CD4-positive, alpha-beta T cell treated with Interleukin-15 for 1 hour (primary cell): Measurements from ENCODE around the gene TRPV4.

ENCODE experiments used
- DNase-seq: peaks from one replicate; pipeline ENCODE4 v3.0.0-alpha.2; 2020

The TRPV4 gene

DNA sequence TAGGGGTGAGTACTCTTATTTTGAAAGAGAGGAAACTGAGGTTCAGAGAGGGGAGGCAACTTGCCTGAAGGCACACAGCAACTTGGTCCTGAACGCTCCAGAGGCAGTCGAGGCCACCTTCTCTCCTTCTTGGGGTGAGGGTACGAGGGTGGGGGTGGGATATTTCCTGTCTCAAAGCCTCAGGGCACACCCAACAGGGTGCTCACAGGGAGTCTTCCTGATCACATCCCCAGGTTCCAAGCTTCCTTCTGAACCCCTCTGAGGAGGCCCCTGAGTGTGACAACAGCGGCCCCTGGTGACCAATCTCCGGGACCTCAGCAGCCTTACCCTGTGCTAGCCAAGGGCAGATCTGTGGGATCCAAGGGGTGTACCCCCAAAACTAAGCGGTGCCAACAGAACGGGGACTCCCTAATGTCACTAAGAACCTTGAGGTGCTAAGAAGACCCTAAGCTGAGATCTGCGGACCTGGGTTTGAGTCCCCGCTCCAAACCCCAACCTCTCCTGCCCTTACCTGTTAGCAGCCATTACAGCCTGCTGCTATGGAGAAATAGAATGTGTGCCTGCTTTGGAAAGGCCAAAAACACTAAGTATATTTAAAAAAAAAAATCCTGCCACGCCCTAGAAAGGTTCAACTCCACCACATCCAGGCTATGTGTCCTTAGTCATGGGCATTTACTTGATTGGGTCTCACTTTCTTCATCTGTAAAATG, 57.9 kb downstream of the TRPV4 start:
- peak; percentile 59 for DNase-seq

DNA sequence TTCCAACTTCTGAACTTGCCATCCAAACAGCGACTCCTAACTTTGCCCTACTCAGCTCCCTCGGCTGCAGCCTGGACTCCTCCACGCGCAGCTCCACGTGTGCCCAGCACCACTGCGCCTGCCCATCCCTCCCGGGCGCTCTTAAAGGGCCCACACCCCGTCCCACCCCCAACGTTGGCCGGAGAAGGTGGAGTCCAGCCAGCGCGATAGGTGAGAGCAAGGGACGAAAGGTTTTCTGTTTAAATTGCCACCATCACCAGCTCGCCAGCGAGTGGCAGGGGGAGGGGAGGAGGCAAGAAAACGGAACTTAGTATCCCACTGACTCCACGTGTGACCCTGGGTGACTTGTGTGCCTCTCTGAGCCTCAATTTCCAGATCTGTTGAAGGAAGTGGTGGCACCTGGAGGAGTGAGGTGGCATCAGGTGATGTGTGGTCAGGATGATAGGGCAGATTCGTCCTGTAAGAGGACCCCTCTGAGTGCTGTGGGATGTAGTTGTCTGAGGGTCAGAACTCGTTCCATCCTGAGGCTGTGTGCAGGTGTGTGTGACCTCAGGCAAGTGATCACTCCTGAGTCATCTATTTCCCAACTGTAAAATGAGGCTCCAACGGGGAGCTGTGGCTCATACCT, 59.7 kb downstream of the TRPV4 start:
- no peak for DNase-seq

DNA sequence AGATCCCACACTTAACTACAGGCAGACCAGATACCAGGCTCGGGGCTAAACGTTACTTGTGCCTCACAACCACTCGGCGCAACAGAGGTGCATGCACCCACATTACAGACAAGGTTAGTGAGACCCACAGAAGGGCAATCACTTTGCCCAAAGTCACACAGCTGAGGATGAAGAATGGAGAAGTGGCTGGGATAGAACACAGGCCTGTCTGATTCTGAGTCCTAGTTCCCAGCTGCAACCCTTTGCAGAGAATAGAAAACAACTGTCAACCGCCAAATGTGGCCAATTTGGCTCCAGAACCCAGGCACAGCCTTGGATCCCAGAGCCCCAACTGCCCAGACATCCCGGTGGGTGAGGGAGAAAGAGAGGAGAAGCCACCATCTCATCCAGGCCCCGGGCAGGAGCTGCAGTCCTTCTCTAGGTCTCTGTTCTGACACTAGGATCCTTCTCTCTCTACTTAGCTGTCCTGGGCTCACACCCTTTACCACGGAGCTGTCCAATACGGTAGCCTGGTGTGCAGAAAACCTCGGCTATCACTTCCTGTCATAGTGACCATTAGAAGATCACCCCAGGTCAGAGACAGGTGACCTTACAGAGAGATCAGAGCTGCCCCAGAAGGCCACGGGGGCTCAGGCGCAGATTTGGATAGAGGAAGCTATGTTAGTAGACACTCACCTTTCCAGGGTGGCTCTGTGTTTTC, 60.4 kb downstream of the TRPV4 start:
- no peak for DNase-seq

DNA sequence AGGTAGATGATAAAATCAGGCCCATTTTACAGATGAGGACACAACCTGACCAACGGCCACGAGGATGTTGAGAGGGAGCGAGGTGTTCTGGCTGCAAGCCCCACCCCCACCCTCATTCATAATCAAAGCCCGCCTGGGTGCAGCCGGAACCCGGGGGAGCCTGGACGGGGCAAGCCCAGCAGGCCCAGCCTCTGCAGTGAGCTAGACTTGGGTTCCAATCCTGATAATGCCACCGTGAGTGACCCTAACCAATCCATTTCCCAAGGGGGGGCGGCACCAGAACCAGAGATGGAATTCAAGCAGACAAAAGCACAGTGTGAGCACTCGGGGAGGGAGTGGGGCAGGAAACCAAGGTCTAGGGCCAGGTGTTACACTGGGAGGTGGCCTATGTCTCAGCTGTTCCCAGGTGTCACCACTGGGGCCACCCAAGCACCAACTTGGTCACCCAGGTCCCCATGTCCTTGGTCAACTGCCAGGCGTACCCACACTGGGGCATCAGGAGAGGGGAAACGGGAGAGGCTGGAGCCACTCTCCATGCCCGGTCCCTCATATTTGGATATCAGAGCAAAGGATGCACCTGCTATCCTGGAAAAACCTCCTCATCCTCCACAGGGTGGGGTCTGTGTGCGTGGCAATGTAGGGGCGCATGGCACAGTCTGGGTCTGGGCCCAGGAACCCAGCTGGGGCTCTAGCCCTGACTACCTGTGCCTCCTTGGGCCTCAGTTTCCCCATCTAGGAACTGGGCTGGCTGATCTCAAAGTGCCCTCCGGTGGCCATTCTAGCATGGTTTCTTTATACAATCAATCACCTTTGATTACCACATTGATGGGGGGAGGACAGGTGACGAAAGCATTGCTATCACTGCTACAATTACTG, 61.2 kb downstream of the TRPV4 start:
- DNase-seq, result no peak

DNA sequence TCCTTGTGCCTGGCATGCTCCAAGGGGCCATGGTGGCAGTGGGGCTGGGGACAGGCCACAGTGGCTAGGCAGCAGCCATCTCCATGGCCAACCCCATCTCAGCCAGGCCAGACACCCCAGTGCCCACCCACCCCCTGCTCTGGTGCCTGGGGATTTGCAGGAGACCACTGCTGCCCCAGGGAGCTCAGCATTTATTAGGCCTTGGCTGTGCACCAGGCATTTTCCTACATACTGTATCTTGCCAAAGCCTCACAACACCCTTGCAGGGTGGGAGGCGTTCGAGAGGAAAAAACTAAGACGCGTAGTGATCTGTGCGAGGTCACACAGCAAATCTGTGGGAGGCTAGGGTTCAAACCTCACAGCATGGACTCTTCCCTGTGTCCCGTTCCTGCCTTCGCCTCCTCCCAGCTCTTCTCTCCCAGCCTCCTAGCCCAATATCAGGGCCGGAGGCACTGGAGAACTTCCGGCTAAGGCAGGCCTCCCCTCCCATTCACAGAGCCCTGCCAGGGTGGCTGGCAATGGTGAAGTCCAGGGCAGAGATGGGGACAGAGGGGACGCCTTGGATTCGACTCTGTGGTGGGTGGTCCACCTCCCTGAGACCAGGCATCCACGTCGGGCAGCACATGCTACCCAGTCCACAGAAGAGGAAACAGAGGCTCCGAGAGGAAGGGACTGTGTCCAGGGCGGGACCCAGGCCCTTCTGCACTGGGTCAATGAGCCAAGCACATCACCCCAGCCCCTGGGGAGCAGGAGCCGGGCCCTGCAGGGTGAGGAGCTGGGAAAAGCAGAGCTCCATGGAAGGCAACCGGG, 62.1 kb downstream of the TRPV4 start:
- DNase-seq, result no peak

DNA sequence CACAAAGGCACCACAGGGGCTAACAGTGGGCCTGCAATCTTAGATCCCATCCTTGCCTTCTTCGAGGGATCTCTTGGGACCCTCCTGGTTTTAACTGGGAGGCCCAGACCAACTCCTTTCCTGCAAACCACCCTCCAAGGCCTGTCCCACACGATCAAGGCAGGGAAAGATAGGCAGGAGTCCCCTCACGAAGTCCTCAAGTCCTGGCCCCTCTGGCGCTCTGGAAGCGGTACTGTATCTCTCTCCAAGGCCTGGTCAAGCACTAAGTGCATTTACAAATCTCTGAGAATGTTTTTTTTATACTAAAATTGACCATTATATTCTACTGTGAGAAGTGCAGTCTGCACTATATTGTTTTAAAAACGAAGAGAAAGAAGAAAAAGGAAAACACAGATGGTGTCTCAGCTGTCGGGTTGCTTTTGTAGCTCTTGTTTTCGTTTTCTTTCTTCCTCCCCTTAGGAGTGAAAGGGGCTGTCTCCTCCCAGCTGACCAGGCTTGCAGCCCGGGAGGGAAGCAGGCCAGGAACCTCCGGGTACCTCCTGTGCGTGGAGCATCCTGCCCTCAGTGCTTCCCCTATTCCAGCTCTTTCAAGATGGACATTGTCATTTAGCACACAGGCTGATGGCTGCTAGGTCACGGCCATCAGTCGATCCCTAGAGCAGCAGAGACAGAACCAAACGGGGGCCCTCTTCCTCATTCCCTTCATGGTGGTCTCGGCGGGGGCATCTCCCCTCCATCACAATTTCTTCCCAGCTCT, 62.9 kb downstream of the TRPV4 start:
- DNase-seq, result no peak

DNA sequence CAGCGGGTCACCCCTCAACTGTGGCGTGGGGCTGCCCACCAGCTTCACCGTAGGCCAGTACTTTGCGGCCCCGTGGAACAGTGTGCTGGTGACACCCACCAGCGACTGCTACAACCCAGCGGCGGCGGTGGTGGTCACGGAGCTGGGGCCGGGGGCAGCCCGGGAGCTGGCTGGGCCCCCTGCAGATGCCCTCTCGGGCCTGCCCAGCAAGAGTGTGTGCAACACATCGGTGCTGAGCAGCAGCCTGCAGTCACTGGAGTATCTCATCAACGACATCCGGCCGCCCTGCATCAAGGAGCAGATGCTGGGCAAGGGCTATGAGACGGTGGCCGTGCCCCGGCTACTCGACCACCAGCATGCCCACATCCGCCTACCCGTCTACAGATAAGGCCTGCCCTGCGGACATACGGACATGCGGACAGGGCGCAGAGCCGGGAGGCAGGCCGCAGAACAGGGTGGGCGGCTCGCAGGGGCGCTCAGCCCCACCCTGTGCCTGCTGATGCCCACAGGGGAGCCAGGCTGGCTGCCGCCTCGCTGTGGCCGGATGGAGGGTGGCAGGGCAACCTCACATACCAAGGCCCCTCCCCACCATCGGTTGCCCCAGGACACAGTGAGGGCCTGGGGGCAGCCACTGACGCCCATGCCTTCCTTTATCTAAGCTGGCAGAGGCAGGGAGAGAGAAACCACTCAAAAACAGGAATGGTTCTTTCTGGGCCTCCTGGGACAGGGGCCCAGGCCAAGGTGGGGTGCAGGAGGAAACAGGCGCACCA, 64.1 kb downstream of the TRPV4 start:
- no peak for DNase-seq

DNA sequence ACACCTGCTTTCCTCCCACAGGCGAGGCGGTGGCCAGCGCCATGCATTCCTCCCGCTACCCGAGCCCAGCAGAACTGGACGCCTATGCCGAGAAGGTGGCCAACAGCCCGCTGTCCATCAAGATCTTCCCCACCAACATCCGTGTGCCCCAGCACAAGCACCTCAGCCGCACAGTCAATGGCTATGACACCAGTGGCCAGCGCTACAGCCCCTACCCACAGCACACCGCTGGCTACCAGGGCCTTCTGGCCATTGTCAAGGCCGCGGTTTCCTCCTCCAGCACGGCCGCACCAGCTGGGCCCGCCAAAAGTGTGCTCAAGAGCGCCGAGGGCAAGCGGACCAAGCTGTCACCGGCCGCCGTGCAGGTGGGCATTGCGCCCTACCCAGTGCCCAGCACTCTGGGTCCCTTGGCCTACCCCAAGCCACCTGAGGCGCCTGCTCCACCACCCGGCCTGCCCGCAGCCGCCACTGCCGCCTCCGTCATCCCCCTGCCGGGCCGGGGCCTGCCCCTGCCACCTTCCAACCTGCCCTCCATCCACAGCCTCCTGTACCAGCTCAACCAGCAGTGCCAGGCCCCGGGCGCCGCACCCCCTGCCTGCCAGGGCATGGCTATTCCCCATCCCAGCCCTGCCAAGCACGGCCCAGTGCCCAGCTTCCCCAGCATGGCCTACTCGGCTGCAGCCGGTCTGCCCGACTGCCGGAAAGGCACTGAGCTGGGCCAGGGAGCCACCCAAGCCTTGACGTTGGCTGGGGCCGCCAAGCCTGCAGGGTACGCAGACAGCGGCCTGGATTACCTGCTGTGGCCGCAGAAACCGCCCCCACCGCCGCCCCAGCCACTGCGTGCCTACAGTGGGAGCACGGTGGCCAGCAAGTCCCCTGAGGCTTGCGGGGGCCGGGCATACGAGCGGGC, 65.0 kb downstream of the TRPV4 start:
- no peak for DNase-seq

DNA sequence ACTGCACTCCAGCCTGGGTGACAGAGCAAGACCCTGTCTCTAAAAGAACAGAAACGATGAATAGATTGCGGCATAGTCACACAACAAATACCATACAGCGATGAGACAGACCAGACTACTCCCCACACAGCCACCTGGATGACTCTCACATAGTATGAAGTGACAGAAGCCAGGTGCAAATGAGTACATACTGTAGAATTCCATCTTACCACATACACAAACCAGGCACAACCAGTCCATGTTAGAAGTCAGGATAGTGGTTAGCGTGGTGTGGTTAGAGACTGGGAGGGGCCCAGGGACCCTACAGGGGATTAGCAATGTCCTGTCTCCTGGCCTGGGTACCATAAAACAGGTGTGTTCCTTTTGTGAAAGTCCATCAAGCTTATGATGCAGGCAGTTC, 65.7 kb downstream of the TRPV4 start:
- no peak for DNase-seq

DNA sequence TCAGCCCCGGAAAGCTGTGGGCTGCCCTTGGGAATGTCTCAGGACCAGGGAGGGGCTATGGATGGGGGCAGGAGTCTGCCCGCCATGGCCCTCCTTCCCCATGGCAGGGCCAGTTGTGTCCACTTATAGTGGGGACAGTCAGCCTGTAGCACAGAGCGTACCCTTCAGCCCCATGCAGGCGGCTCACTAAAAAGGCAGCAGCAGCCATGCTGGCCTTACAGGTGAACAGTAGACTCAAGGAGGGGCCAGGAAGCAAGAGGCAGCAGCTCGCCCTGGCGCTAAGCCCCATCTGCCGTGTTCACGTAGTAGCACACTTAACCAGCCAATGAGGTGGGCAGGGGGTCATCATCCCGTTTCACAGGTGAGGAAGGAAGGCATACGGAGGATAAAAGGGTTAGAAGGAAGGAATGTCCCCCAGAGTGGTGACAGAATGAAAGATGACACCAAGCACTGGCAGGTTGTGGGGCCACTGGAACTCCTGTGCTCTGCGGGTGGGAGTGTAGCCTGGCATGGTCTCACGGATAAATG, 66.9 kb downstream of the TRPV4 start:
- DNase-seq, result no peak

DNA sequence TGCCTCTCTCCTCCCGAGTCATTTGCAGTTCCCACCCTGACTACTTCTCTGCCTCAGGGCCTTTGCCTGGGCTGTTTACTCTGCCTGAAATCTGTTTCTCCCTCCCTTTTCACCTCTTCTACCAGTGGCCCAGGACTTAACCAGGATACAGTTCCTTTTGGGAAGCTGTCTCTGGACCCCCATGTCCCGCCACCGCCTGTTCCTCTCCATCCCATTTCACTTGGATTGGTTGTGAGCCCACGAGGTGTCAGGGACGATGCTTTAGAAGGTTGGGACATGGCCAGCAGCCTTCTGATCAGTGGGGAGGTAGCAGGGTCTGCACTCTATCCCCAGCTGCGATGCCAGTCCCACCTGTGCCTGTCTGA, 67.8 kb downstream of the TRPV4 start:
- DNase-seq, result no peak

DNA sequence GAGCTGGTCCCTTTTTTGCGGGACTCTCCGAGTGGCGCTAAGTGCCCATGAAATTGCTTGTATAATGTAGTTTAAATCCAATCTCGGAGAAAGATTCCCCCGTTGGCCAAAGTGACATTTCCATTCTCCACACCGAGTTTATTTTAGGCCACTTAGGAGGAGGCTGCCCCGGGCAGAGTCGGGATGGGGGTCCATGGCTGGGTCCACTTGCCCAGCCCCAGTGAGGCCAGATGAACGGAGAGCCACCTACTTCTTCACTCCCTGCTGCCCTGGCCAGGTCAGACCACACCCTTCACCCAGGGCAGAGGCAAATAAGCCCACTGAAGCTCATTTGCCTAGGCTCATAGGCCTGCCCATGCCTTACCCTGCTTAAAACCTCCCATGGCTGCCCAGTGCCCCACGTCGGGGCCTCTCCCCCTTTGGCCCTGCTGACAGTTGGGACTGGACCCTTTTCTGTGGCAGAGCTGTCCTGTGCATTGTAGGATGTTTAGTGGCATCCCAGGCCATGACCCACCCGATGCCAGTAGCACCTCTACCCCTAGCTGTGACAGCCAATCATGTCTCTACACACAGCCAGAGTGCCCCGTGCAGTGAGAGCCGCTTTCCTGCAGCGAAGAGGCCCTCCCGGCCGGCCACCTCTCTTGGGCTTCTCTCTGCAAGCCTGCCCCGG, 68.3 kb downstream of the TRPV4 start:
- no peak for DNase-seq

DNA sequence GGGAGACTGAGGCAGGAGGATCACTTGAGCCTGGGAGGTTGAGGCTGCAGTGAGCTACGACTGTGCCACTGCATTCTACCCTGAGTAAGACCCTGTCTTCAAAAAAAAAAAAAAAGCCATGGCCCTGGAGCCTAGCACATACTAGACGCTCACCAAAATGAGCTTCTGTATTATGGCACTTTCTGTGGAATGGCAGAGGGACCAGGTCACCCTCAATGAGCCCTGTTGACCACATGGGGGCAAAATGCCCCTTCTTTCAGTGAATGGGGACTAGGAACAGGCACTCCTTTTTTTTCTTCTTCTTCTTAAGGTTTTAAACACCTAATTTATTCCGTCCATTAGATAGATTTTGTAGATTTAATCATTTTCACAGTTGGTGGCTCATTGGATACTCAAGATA, 69.1 kb downstream of the TRPV4 start:
- no peak for DNase-seq

DNA sequence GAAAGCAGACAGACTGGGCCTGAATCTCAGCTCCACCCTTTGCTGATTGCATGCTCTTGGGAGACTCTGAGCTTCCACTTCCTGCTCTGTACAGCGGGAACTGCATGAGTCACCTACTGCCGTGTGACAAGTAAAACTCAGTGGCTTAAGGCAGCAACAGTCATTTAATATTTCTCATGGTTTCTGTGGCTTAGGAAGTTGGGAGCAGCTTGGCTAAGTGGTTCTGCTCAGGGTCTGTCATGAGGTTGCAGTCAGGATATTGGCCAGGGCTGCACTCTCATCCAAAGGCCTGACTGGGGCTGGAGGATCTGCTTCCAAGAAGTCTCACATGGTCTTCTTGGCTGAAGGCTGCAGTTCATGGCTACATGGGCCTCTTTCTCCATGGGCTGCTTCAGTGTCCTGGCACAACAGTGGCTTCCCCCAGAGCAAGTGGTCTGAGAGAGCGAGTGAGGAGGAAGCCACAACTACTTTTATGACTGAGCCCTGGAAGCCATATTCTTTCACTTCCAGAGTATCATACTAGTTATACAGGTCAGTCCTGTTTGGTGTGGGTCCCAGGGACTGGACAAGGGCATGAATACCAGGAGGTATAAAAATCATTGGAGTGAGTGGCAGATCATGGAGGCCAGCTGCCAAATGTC, 69.9 kb downstream of the TRPV4 start:
- peak; percentile 47 for DNase-seq

DNA sequence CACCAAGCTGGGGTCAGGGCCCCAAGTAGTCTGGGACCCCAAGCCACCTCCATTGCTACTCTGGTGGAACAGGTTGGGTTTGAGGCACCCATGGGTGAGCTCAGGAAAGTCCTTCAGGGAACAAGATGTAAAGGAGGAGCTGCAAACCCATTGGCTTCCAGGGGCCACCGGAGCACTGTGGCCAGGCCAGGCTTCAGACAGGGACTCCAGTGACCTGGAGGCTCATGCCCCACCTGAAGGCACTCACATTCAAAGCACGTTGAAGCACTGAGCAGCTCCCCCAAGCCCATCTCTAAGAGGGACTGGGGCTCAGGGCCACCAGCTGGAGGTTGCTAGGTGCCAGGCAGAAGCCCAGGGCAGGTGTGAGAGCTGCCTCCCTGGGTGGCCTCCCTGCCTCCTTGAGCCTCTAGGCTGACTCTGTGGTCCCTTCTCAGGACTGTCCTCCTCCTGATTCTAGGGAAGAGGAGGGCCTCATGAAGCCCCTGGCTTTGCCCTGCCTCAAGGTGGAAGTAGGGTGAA, 70.5 kb downstream of the TRPV4 start:
- no peak for DNase-seq

DNA sequence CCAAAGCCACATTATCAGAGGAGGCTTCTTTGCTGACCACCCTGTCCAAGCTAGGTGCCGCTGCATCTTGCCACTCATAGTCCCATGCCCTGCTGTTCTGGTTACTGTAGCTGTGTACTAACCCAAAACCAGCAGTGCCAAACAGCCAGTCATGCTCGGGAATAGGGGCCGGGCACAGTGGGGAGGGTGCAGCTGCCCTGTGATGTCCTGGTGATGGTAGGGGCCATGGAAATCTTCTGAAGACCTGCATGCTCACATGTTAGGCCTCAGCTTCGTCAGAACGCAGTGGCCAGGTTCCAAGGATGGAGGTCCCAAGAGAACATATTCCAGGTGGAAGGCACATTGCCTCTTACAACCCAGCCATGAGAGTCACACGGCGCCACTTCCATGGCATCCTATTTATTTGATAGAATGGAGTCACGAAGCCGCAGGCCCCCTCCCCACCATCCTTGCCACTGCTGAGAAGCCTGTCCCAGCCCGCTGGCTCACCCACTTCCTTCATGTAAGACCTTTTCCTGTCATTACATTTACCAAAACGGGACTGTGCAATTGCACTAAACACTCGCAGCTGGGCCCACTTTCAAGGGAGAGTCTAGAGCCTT, 71.0 kb downstream of the TRPV4 start:
- no peak for DNase-seq
